ENCODE data around the gene CTNS. TPM values are rescaled to one million over a fixed set of nuclear protein-coding genes. Genes with fewer than 3 reads are reported as not detected.

CTNS gene
- total and polyA plus RNA-seq, 2 of the 13 experiments (the other 11 are each of a cell fraction or from before 2014, with no cell fraction given), result 9.5 to 13.7 TPM

GRCh38 chr17:3647769-3648555 is 11.4 kb downstream of the CTNS start (continued):
- TF ChIP-seq ZNF331 (CRISPR knock-in tag; IDR thresholded peaks at IDR 0.05) (peak; percentile 54; the same call in 1 of the 2 replicates), NR2F2 (IDR thresholded peaks at IDR 0.05; ENCODE audit: borderline replicate concordance, low read depth) (peak; percentile 32; the same call in 1 of the 2 replicates), HNRNPUL1 (IDR thresholded peaks at IDR 0.05; ENCODE audit: low read depth, low read length) (no peak), ZFX (CRISPR knock-in tag; IDR thresholded peaks at IDR 0.05; ENCODE audit: low read depth) (peak; percentile 57; the same call in 1 of the 2 replicates), ZFP91 (CRISPR knock-in tag; IDR thresholded peaks at IDR 0.05; ENCODE audit: borderline replicate concordance) (peak; percentile 31; the same call in 1 of the 2 replicates), E2F5 (CRISPR knock-in tag; conservative IDR thresholded peaks at IDR 0.05) (no peak), XRCC5 (optimal IDR thresholded peaks at IDR 0.05; ENCODE audit: low read length) (peak; percentile 72), CTCF (CRISPR knock-in tag; IDR thresholded peaks at IDR 0.05) (peak; percentile 86), TRIM22 (IDR thresholded peaks at IDR 0.05) (no peak)

Data from HepG2 (cell line).